Activated CD8-positive, alpha-beta T cell treated with anti-CD3 and anti-CD28 coated beads for 36 hours (primary cell): ENCODE results near the gene TFEB. TPM values are rescaled to one million over a fixed set of nuclear protein-coding genes. Genes with fewer than 3 reads are reported as not detected.
A peak's percentile ranks its signal among the peaks of the same experiment; 100 is the strongest.

Experiments
- ATAC-seq: fragments of 200-7000 bp; cut with Tn5 transposase; one replicate; pipeline ENCODE4 v1.10.0; 2021; ENCODE audit warnings: mild to moderate bottlenecking, moderate library complexity
- CTCF ChIA-PET: fragments of 350-600 bp; sonication (Branson Sonifier 250); formaldehyde crosslinking; loops from one replicate; lab custom pipeline; 2021; ENCODE audit warnings: antibody characterized with exemption; lab: Charles Lee
- POLR2A ChIA-PET: fragments of 350-600 bp; sonication (Branson Sonifier 250); formaldehyde crosslinking; loops from one replicate; lab custom pipeline; 2021; ENCODE audit warnings: antibody characterized with exemption; lab: Charles Lee
- DNase-seq: peaks from one replicate; pipeline ENCODE4 v3.0.0-alpha.2; 2020
- H3K27ac Mint-ChIP-seq: one replicate; pipeline ENCODE4 v1.8.0; 2021; ENCODE audit warnings: mild to moderate bottlenecking, mixed read lengths
- H3K27me3 Mint-ChIP-seq: one replicate; pipeline ENCODE4 v1.8.0; 2021; ENCODE audit warnings: mixed read lengths
- H3K36me3 Mint-ChIP-seq: one replicate; pipeline ENCODE4 v1.8.0; 2021; ENCODE audit warnings: low read depth, mixed read lengths
- H3K4me1 Mint-ChIP-seq: one replicate; pipeline ENCODE4 v1.8.0; 2021; ENCODE audit warnings: low read depth, mixed read lengths
- H3K4me3 Mint-ChIP-seq: one replicate; pipeline ENCODE4 v1.8.0; 2021; ENCODE audit warnings: mild to moderate bottlenecking, moderate library complexity, mixed read lengths
- H3K9me3 Mint-ChIP-seq: one replicate; pipeline ENCODE4 v1.8.0; 2021; ENCODE audit warnings: mixed read lengths
- CTCF ChIP-seq: fragments of 200-600 bp; IDR thresholded peaks from one replicate; pipeline ENCODE4 v1.8.0; 2022; ENCODE audit warnings: antibody characterized with exemption, mild to moderate bottlenecking
- intact Hi-C: fragments of 100-400 bp; cut with micrococcal nuclease; formaldehyde crosslinking; loops from one replicate; pipeline ENCODE4 v1.10.0; 2022
- total RNA-seq, 2 experiments: library from RNA; stranded (reverse); gene quantifications; one replicate each; pipeline ENCODE4 v1.2.3, GENCODE V29; 2021

Gene TFEB
- total RNA-seq, 2 experiments from 2014 or later, result 14.6 to 15.9 TPM

- Mint-ChIP-seq H3K4me1 (no peaks in the 10 kb centered on the region), H3K27me3 (peaks cover 2% of the 10 kb centered on the region), H3K36me3 (no peaks in the 10 kb centered on the region), H3K4me3 (no peak overlapping the region), H3K27ac (no peak overlapping the region), H3K9me3 (no peaks in the 10 kb centered on the region)
- POLR2A ChIA-PET, result no interaction called here
- TF ChIP-seq CTCF, result no peak
- no peak for ATAC-seq
- CTCF ChIA-PET, result interaction anchor here (1.6 kb wide), 1 partner anchor 51 kb away, joined by 6 read pairs; no protein-coding TSS in a partner anchor
- intact Hi-C loops, result no loop called here
- DNase-seq, result no peak
Observed at GRCh38 chr6:41757271-41757670, 21.9 kb upstream of the TFEB start.

- TF ChIP-seq CTCF, result no peak
- peaks cover 1% of the 10 kb centered on the region for H3K27me3 Mint-ChIP-seq
- H3K9me3 Mint-ChIP-seq, result no peaks in the 10 kb centered on the region
- H3K4me1 Mint-ChIP-seq, result no peaks in the 10 kb centered on the region
- DNase-seq (no peak), ATAC-seq (peak; percentile 65)
- ChIA-PET CTCF (interaction anchor here (1.6 kb wide), 1 partner anchor 50 kb away, joined by 6 read pairs; no protein-coding TSS in a partner anchor), POLR2A (no interaction called here)
- H3K36me3 Mint-ChIP-seq, result no peaks in the 10 kb centered on the region
- H3K27ac Mint-ChIP-seq, result no peak overlapping the region
- intact Hi-C loops, result no loop called here
- no peak overlapping the region for H3K4me3 Mint-ChIP-seq
Observed at GRCh38 chr6:41756354-41756753, 20.9 kb upstream of the TFEB start.

DNA sequence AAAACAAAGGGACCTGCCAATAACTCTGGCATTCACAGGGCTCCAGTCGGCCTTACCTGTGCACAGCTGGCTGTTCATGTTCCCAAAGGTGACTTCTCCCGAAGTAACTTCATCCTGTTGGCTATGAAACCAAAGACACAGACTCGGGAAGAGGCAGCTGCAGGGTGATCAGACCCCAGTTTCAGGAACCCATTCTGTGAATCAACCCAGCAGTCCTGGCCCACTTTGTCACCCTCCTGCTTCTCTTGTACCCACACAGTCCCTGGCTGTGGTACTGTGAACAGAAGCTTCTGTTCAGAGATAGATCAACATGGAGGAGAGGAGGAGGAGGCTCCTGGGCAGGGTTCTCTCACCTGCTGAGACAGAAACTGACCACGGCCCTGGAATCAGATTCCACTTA lies 20.5 kb upstream of the TFEB start:
- H3K9me3 Mint-ChIP-seq, result no peaks in the 10 kb centered on the region
- ATAC-seq, result peak; percentile 17

DNA sequence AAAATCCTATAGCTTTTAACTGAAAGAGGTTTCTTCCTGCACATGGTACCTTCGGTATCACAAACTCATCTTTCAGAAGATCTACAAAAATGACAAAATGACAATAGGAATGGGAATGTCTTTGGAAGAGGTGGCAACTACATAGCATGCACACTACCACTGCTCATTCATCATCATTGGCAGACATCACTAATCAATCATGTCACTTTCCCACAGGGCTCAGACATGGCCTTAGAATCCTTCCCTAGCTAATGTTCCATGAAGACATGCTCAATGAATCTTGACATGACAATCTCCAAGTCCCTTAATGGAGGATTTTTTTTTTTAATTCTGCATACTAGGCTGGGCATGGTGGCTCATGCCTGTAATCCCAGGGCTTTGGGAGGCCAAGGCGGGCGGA lies 15.0 kb upstream of the TFEB start:
- no peaks in the 10 kb centered on the region for H3K36me3 Mint-ChIP-seq
- H3K9me3 Mint-ChIP-seq, result no peaks in the 10 kb centered on the region
- no peaks in the 10 kb centered on the region for H3K27me3 Mint-ChIP-seq
- TF ChIP-seq CTCF, result no peak
- intact Hi-C loops, result no loop called here
- CTCF ChIA-PET, result interaction anchor here (0.6 to 1.3 kb wide), 2 partner anchors 12 to 38 kb away, joined by 3 to 5 read pairs; no protein-coding TSS in a partner anchor
- H3K4me1 Mint-ChIP-seq, result no peaks in the 10 kb centered on the region
- ATAC-seq (no peak), DNase-seq (no peak)
- POLR2A ChIA-PET, result no interaction called here
- H3K27ac Mint-ChIP-seq, result no peak overlapping the region
- no peak overlapping the region for H3K4me3 Mint-ChIP-seq

More for the DNA sequence above, 20.5 kb upstream of the TFEB start:
- H3K27ac Mint-ChIP-seq, result no peak overlapping the region
- no peaks in the 10 kb centered on the region for H3K27me3 Mint-ChIP-seq
- H3K4me1 Mint-ChIP-seq, result no peaks in the 10 kb centered on the region
- H3K36me3 Mint-ChIP-seq, result no peaks in the 10 kb centered on the region
- intact Hi-C loops, result no loop called here
- H3K4me3 Mint-ChIP-seq, result no peak overlapping the region
- POLR2A ChIA-PET, result no interaction called here
- TF ChIP-seq CTCF, result no peak
- no peak for DNase-seq
- CTCF ChIA-PET, result interaction anchor here (1.6 kb wide), 1 partner anchor 50 kb away, joined by 6 read pairs; no protein-coding TSS in a partner anchor

DNA sequence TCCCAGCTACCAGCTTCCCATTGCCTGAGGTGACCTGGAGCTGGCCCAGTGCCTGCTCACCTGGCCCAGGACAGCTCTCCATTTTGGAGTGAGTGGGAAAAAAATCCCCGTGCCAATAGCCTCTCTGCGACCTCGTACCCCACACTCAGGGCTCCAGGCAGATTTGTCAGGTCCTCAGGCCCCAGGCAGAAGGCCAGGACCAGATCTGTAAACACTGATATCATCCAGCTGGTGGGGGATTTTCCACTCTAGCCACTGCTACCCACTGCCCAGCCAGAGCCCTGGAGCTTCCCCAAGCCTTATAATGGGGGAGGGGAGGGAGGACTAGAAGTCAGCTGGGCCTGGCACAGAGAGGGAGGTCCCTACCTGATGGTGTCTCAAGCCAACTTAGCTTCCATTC lies 13.1 kb upstream of the TFEB start:
- TF ChIP-seq CTCF, result no peak
- H3K4me3 Mint-ChIP-seq, result no peak overlapping the region
- no peaks in the 10 kb centered on the region for H3K4me1 Mint-ChIP-seq
- ChIA-PET CTCF (interaction anchor here (0.9 to 1.2 kb wide), 2 partner anchors 27 to 65 kb away, joined by 3 read pairs; no protein-coding TSS in a partner anchor), POLR2A (interaction anchor here (0.9 kb wide), 1 partner anchor 40 kb away, joined by 3 read pairs; no protein-coding TSS in a partner anchor)
- no peak overlapping the region for H3K27ac Mint-ChIP-seq
- ATAC-seq (no peak), DNase-seq (no peak)
- H3K9me3 Mint-ChIP-seq, result no peaks in the 10 kb centered on the region
- no peaks in the 10 kb centered on the region for H3K36me3 Mint-ChIP-seq
- intact Hi-C loops, result no loop called here
- H3K27me3 Mint-ChIP-seq, result no peaks in the 10 kb centered on the region
